Stimulated activated CD8-positive, alpha-beta memory T cell treated with anti-CD3 and anti-CD28 coated beads, Interleukin-2, amount 100 ng/mL, for 48 hours (primary cell): Measurements from ENCODE around the gene OR6J1.
"Not testable (repeated sequence)": the region's sequence is repeated elsewhere in the genome, so short reads cannot be mapped to it uniquely, and the experiment has no call there.

Experiments used
- DNase-seq, 2 donors: peaks; one replicate each; pipeline ENCODE4 v3.0.0-alpha.2; 2020; ENCODE audit warnings: low read depth in 2 of 2

OR6J1 gene

GRCh38 chr14:22644305-22644635, at the start of gene OR6J1:
Gene OR6J1, minus strand, starts transcription at chr14:22644352. Its CDS starts 9,541 bp downstream, at chr14:22634811.
- DNase-seq = no peak

- no peak for DNase-seq
Observed at GRCh38 chr14:22692194-22692593, 48.0 kb upstream of the OR6J1 start.

- DNase-seq = no peak
Observed at GRCh38 chr14:22691171-22691570, 47.0 kb upstream of the OR6J1 start.

GRCh38 chr14:22689199-22689598, 45.0 kb upstream of the OR6J1 start:
- no peak for DNase-seq

GRCh38 chr14:22687969-22688368, 43.8 kb upstream of the OR6J1 start:
- DNase-seq = not testable (repeated sequence)

GRCh38 chr14:22686176-22686611, 42.0 kb upstream of the OR6J1 start:
- not testable (repeated sequence) for DNase-seq

GRCh38 chr14:22685467-22685866, 41.3 kb upstream of the OR6J1 start:
- DNase-seq = no peak

GRCh38 chr14:22683428-22683827, 39.3 kb upstream of the OR6J1 start:
- DNase-seq = not testable (repeated sequence)

GRCh38 chr14:22678221-22678620, 34.1 kb upstream of the OR6J1 start:
- DNase-seq = no peak

GRCh38 chr14:22677551-22677950, 33.4 kb upstream of the OR6J1 start:
- DNase-seq = not testable (repeated sequence)

- peak in 1 of 2 donors; percentile 16 for DNase-seq
Observed at GRCh38 chr14:22671622-22672021, 27.5 kb upstream of the OR6J1 start.

GRCh38 chr14:22668863-22669262, 24.7 kb upstream of the OR6J1 start:
- DNase-seq = no peak

GRCh38 chr14:22668417-22668816, 24.3 kb upstream of the OR6J1 start:
- no peak for DNase-seq

- no peak for DNase-seq
Observed at GRCh38 chr14:22667881-22668280, 23.7 kb upstream of the OR6J1 start.

- DNase-seq = no peak
Observed at GRCh38 chr14:22666203-22666893, 22.2 kb upstream of the OR6J1 start.

- DNase-seq = no peak
Observed at GRCh38 chr14:22664261-22664660, 20.1 kb upstream of the OR6J1 start.

- no peak for DNase-seq
Observed at GRCh38 chr14:22660654-22661053, 16.5 kb upstream of the OR6J1 start.

- DNase-seq = no peak
Observed at GRCh38 chr14:22658946-22659345, 14.8 kb upstream of the OR6J1 start.

GRCh38 chr14:22657861-22658260, 13.7 kb upstream of the OR6J1 start:
- DNase-seq = no peak

- no peak for DNase-seq
Observed at GRCh38 chr14:22656945-22657731, 13.0 kb upstream of the OR6J1 start.

- DNase-seq = no peak
Observed at GRCh38 chr14:22656226-22656625, 12.1 kb upstream of the OR6J1 start.

- peak; percentile 18 to 23 for DNase-seq
Observed at GRCh38 chr14:22653012-22653621, 9.0 kb upstream of the OR6J1 start.

- DNase-seq = no peak
Observed at GRCh38 chr14:22651586-22651985, 7.4 kb upstream of the OR6J1 start.
